ENCODE measurements around the gene FABP2.
"Not testable (repeated sequence)": the region's sequence is repeated elsewhere in the genome, so short reads cannot be mapped to it uniquely, and the experiment has no call there.

Gene FABP2

DNA sequence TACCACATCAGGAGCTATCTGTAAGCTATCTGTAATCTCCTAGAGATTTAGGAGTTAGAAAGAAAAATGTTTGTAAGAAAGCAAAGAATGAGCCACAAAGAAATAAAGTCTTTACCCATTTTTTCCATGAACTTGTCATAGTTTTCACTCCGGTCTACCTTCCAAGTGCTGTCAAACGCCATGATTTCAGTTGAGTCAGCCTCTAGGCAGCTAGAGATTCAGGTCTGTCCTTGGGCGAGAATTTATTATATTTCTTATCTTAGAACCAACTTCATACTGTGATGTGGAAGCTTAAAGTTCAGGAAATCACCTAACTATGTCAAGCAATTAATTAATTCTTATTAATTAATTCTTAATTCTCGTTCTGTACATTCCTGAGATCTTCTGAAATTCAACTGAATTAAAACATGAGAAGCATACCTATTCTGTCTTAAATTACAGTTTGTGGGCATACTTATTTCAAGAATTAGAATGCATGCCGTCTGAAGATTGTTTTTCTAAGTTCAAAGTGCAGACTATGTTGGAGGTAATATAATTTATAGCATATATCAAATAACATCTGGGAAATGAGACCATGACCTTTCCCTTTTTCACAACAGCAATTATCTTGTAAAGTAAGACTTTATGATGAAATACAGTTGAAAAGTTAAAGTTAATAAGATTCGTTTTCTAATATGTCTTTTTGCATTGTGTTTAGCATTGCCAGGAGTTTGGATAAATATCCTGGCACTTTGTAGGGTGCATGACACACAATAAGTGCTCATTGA is at the start of gene FABP2:
TSS of gene FABP2 (minus strand) at position 218 of the 767 bp plus-strand sequence. CDS start at position 182, 36 bp downstream.
- DNase-seq = no peak

DNA sequence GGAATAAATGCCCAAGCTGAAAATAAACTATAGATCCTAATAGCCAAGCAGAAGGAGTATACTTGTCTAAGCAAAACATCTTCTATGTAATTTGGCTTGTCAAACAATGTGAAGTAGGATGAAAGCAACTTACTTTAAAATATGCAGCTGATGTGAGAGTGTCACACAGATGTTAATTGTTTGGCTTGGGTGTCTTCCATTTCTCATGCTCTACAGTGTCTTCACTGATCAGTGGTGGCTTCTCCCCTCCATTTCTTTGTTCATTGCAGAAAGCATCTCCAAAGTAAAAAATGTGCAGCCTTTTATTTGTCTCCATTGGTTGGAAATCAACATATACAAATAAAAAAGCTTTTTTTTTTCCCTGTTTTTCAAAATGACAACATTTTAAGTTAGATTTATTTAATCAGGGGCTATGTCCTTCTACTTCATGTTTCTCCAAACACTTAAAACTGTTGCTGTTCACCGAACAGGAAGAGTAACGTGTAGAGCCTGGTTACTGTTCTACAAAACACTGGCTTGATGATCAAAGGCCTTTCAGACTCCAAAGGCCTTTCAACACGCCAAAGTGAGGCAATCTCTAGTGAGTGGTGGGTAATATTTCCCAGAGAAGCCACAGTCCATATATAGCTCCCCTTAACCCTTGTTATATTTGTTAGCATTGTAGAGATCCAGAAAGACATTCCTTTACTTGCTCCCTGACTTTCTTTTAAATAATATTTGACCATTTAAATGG is 49.2 kb upstream of the FABP2 start:
- not testable (repeated sequence) for DNase-seq

DNA sequence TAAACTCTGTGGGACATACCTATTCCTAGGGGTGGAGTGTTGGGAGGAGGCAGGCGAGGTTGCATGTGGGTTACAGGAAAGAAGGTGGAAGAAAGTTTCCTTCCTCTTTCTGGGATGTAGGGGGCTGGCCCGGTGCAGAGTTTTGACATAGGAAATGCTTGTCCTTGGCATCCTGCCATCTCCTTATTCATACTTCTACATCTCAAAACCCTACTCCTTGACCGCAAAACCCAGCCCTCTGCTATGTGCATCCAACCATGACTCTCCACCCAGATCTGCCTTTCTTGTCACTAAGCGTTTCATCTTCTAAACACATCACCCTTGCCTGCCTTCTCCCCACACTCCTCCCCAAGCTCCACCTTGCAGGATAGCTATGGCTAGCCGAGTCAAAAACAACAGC is 48.5 kb upstream of the FABP2 start:
- DNase-seq = peak; percentile 48 to 51

GRCh38 chr4:119366802-119367201 is 44.9 kb upstream of the FABP2 start:
- DNase-seq = not testable (repeated sequence)

- not testable (repeated sequence) for DNase-seq
Observed at GRCh38 chr4:119364203-119364602, 42.3 kb upstream of the FABP2 start.

DNA sequence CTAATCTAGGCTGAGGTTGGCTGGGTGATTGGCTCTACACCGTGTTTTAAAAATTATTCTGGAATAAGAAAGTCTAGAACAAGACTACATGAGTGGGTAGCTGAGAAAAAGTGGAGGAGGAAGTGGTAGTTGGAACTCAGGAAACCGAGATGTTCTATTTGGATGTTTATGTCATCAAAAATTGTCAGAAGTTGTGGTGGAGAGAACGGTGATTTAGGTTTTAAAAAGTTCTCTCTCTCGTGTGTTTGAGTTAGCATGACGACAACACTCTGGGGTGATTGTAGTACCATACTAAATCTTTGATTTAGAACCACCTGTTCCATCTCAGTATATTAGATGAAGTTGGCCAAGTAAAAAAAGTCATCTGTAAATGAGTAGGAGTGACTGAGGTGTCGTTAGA is 41.4 kb upstream of the FABP2 start:
- not testable (repeated sequence) for DNase-seq

DNA sequence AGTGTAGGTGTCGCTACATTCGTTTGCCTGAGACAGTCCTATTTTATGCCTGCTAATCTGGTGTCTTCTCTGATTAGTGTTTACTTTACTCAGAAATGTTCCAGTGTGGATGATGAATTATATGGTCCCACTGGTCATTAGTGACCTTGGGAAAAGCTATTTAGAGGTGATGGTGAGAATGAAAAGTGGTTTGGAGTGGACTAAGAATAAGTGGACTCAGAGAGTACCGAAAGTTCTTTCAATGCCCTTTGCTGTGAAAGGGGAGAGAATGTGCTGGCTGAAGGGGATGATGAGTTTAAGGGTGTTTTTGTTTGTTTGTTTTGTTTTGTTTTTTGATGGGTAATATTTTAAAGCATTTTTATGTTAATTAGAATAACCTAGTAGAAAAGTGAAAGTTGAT is 40.5 kb upstream of the FABP2 start:
- DNase-seq = not testable (repeated sequence)

- DNase-seq = not testable (repeated sequence)
Observed at GRCh38 chr4:119359873-119360272, 37.9 kb upstream of the FABP2 start.

DNA sequence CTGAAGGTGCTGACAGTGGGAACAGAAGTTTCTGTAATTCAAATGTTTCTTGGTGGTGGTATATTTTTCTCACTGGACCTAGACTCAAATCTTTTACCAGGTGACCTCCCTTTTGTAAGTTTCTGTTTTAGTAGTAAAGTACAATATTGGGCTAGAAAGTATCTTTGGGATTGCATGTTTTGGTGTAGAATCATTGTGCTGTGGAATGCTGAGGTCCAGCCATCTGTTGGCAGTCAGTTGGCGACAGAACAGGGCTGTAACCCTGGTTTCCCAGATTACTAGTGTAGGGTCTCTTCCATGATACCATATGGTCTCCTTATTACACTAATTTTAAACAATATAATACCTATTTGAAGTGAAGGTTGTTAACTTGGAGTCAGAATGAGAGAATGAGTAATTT is 34.9 kb upstream of the FABP2 start:
- not testable (repeated sequence) for DNase-seq

- not testable (repeated sequence) for DNase-seq
Observed at GRCh38 chr4:119356041-119356440, 34.1 kb upstream of the FABP2 start.

- DNase-seq = not testable (repeated sequence)
Observed at GRCh38 chr4:119353364-119353763, 31.4 kb upstream of the FABP2 start.

- not testable (repeated sequence) for DNase-seq
Observed at GRCh38 chr4:119348169-119348568, 26.2 kb upstream of the FABP2 start.

DNA sequence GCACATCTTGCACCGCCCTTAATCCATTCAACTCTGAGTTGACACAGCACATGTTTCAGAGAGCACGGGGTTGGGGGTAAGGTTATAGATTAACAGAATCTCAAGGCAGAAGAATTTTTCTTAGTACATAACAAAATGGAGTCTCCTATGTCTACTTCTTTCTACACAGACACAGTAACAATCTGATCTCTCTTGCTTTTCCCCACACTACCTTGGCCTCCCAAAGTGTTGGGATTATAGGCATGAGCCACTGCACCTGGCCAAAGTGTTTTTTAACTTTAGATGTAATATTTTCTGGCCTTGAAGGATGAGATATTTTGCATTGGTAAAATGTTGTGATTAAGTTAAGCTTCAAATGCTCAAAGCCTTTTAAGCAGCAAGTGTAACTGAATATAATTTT is 21.4 kb upstream of the FABP2 start:
- DNase-seq = not testable (repeated sequence)

DNA sequence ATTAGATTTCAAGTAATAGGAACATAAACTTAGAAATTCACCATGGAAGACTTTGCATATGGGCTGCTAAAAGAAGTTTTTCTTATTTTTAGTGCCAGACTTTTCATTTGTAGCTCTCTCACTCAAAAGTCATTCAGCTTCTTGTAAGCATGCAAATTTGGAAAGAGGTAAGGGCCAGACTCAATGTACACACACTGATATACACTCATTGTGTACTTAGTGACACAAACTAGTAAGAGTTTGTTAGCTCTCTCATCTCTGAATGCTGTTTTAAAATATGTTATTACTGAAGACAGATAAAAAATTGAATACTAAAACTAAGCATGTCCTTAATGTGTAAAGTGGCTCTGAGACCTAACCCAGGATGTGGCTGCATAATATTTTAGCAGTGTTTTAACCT is 18.0 kb upstream of the FABP2 start:
- DNase-seq = not testable (repeated sequence)

GRCh38 chr4:119337010-119337409 is 15.1 kb upstream of the FABP2 start:
- no peak for DNase-seq

- not testable (repeated sequence) for DNase-seq
Observed at GRCh38 chr4:119336332-119336979, 14.5 kb upstream of the FABP2 start.

DNA sequence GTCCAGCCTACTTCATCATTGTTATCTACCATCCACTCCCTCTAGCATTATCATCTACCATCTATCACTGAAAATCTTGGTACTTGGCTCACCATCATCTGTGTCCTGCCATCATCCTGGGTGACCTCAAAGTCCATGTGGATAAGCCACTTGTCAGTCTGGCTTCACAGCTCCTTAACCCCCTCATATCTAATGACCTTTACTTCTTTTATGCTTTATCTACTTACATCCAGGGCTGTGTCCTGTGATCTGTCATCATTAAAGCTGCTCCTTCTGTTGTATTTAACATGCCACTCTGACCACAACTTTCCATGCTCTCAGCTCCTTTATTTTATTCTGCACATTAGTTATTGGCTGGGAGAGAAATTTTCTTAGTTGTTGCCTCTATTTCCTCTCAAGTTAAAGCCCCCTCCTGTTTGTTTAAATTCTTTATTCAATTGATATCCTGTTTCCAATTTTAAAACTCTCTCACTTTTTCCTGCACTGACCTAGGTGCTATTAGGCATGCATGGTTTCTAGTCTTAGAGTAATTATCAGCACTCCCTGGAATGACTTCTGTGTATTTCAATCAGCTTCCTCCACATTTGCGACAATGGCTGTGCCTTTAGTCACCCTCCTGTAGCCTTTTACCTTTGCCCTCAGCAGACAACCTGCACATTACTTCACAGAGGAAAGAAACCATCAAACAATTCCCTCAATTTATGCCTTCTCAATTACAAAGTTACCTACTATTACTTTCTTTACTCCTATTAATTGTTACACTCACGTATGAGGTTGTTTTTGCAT is 8.1 kb upstream of the FABP2 start:
- DNase-seq = no peak

- DNase-seq = no peak
Observed at GRCh38 chr4:119328695-119329094, 6.8 kb upstream of the FABP2 start.

GRCh38 chr4:119317990-119318389 is 3.9 kb downstream of the FABP2 start:
- DNase-seq = no peak

DNA sequence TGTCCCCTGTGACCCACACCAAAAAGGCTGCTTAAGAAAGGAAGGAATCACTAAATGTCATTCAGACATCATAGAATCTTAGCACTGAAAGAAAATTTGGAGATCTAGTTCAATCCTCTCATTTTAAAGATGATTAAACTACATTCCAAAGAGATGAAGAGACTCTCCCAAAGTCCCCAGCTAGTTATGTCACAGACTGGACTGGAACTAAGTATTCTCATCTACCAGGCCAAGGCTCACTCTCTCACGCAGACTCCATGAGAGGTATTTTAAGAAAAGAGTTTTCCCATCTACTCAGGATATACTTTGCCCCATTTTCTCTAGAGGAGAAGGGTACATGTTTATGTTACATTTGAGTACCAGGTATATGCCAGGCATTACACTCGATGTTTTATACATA is 6.9 kb downstream of the FABP2 start:
- DNase-seq = no peak

DNA sequence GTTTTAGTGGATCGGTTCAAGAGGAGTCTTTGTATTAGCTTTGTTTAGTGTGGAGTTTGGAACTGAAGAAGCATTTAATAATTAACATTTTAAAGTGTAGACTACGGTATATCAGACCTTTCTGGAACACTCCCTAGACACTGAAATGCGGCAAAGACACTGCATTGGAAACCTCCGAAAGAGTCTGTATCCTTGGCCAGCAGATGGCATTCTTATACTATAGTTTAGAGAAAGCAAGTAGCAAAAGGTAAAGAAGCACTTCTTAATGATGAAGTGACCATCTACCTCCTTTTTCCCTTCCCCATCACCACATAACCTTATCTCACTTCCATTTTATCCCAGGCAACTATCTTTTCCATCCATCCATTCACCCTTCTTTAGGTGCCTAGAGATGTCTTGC is 7.6 kb downstream of the FABP2 start:
- no peak for DNase-seq

DNA sequence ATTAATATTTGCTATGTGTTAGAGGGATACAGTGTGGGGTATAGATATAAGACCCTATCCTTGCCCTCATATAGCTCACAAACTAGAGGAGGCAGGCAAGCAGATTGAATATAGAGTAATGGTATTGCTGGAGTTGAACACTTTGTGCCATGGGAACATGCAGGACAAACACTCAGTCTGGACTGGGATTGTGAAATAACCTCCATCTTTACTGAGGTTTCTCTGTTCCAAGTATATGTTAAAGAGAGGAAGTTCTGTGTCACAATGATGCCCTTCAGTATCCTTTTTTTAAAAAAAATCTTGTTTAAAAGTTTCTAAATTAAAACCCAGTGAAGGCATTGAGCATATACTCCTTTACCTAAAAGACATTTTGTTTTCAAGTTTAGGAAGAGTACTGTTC is 8.7 kb downstream of the FABP2 start:
- no peak for DNase-seq

GRCh38 chr4:119310826-119311225 is 11.1 kb downstream of the FABP2 start:
- no peak for DNase-seq

Data from stimulated activated CD4-positive, alpha-beta T cell treated with anti-CD3 and anti-CD28 coated beads, Interleukin-2, amount 100 ng/mL, for 24 hours (primary cell).